GM12878 (cell line): ENCODE results near the gene ARID3A. TPM values are rescaled to one million over a fixed set of nuclear protein-coding genes. Genes with fewer than 3 reads are reported as not detected.
A peak's percentile ranks its signal among the peaks of the same experiment; 100 is the strongest.

Experiments used
- ATAC-seq: fragments of 200-7000 bp; cut with Tn5 transposase; 3 replicates; pipeline ENCODE4 v1.9.1; 2020; ENCODE audit warnings: mild to moderate bottlenecking, moderate library complexity
- BruUV-seq: library from RNA; stranded (reverse); fragments of 400-500 nt; replicated peaks from 2 replicates; lab custom pipeline; 2021; lab: Mats Ljungman, UMichigan
- CTCF ChIA-PET: fragments of 300-600 bp; sonication (Branson Sonifier 250); formaldehyde crosslinking; extraction: SDS; loops from one replicate; lab custom pipeline; 2021; ENCODE audit warnings: inconsistent platforms; lab: Yijun Ruan, JAX
- POLR2A ChIA-PET: fragments of 350-600 bp; formaldehyde crosslinking; extraction: SDS; loops from one replicate; lab custom pipeline; 2021; ENCODE audit warnings: inconsistent platforms; lab: Charles Lee
- RAD21 ChIA-PET: fragments of 300-600 bp; sonication (Branson Sonifier 250); formaldehyde crosslinking; loops from one replicate; lab custom pipeline; 2023; ENCODE audit warnings: antibody characterized with exemption; ENCODE audit not compliant: unreplicated experiment; lab: Charles Lee
- SMC1A ChIA-PET: fragments of 300-600 bp; sonication (Branson Sonifier 250); formaldehyde crosslinking; loops from one replicate; lab custom pipeline; 2023; ENCODE audit not compliant: unreplicated experiment, uncharacterized antibody; lab: Charles Lee
- DNase-seq: peaks from one replicate; pipeline ENCODE4 v3.0.0-alpha.2; 2011; ENCODE audit warnings: low read depth, low spot score
- FAIRE-seq: peaks from 3 replicates; lab custom pipeline; 2011; peaks lifted over from hg19 to GRCh38; lab: Jason Lieb, UNC
- H2AFZ ChIP-seq: 2 replicates; pipeline ENCODE4 v1.6.0; 2011; ENCODE audit warnings: low read depth, low read length, control low read depth; ENCODE audit not compliant: control insufficient read depth
- H3K27ac ChIP-seq: 2 replicates; pipeline ENCODE4 v1.5.1; 2011; ENCODE audit warnings: control low read depth; ENCODE audit not compliant: control insufficient read depth, insufficient read depth
- H3K27me3 ChIP-seq, 2 experiments: replicated peaks in 1 of 2; 2 replicates each; pipeline versions ENCODE4 v1.6.0 to v1.6.1; 2011; ENCODE audit warnings: low read length in 1 of 2; ENCODE audit not compliant: control insufficient read depth in 2 of 2, insufficient read depth in 2 of 2
- H3K36me3 ChIP-seq, 2 experiments: 2 replicates each; pipeline ENCODE4 v1.5.1; 2011; ENCODE audit warnings: low read length in 1 of 2; ENCODE audit not compliant: control insufficient read depth in 2 of 2, insufficient read depth in 2 of 2
- H3K4me1 ChIP-seq: 2 replicates; pipeline ENCODE4 v1.6.1; 2011; ENCODE audit warnings: mild to moderate bottlenecking, low read length, moderate library complexity, mixed read lengths; ENCODE audit not compliant: control insufficient read depth, insufficient read depth
- H3K4me2 ChIP-seq: 2 replicates; pipeline ENCODE4 v1.6.0; 2011; ENCODE audit warnings: control low read depth; ENCODE audit not compliant: control insufficient read depth, insufficient read depth
- H3K4me3 ChIP-seq: fragments of 200-600 bp; sonication (generic); 2 replicates; pipeline ENCODE4 v1.5.1; 2016
- H3K79me2 ChIP-seq: 2 replicates; pipeline ENCODE4 v1.6.0; 2011; ENCODE audit warnings: low read length; ENCODE audit not compliant: control insufficient read depth, insufficient read depth
- H3K9ac ChIP-seq: 2 replicates; pipeline ENCODE4 v1.8.0; 2011; ENCODE audit warnings: low read length, control low read depth, mixed read lengths; ENCODE audit not compliant: control insufficient read depth, insufficient read depth
- H3K9me3 ChIP-seq: replicated peaks from 3 replicates; pipeline ENCODE4 v1.5.1; 2011; ENCODE audit warnings: mild to moderate bottlenecking, low read length; ENCODE audit not compliant: control insufficient read depth, insufficient read depth
- H4K20me1 ChIP-seq: 2 replicates; pipeline ENCODE4 v1.6.0; 2011; ENCODE audit not compliant: control insufficient read depth, insufficient read depth
- CBX5 ChIP-seq: sonication (generic); IDR thresholded peaks from 2 replicates; pipeline ENCODE4 v1.6.1; 2016; ENCODE audit warnings: low read depth, moderate library complexity, mild to moderate bottlenecking, inconsistent platforms
- DPF2 ChIP-seq: fragments of 450-650 bp; IDR thresholded peaks from 2 replicates; pipeline ENCODE4 v1.6.1; 2017; ENCODE audit warnings: mild to moderate bottlenecking
- ETV6 ChIP-seq, 2 experiments: fragments of 450-650 bp in 1 of 2; IDR thresholded peaks in 1 of 2; conservative IDR thresholded peaks in 1 of 2; 2 replicates each; pipeline ENCODE4 v1.6.1; 2014; ENCODE audit warnings: antibody characterized with exemption in 1 of 2, borderline replicate concordance in 1 of 2, low read depth in 1 of 2, mild to moderate bottlenecking in 1 of 2, moderate library complexity in 1 of 2
- POLR2A ChIP-seq: IDR thresholded peaks from 2 replicates; pipeline ENCODE4 v1.6.1; 2011; ENCODE audit warnings: low read depth, mild to moderate bottlenecking, low read length
- RFX5 ChIP-seq: IDR thresholded peaks from 2 replicates; pipeline ENCODE4 v1.6.1; 2011; ENCODE audit warnings: low read depth, low read length, improper control_type of control experiment
- SIN3A ChIP-seq: IDR thresholded peaks from 2 replicates; pipeline ENCODE4 v1.6.1; 2012; ENCODE audit warnings: low read depth, low read length, improper control_type of control experiment
- ZNF384 ChIP-seq: IDR thresholded peaks from 2 replicates; pipeline ENCODE4 v1.6.1; 2012; ENCODE audit warnings: low read depth, mild to moderate bottlenecking, low read length, improper control_type of control experiment, borderline replicate concordance
- ZZZ3 ChIP-seq: IDR thresholded peaks from 2 replicates; pipeline ENCODE4 v1.6.1; 2011; ENCODE audit warnings: low read depth; ENCODE audit not compliant: control insufficient read depth, insufficient read length
- WGBS: methylation state at CpG from one replicate; pipeline ENCODE4 v1.1.6; 2016; ENCODE audit warnings: low lambda C conversion rate; ENCODE audit not compliant: insufficient replicate concordance, insufficient coverage; ENCODE audit errors: missing lambda C conversion rate; 5-methylcytosine and 5-hydroxymethylcytosine counted together
- in situ Hi-C: fragments of 300-500 bp; cut with MboI; formaldehyde crosslinking; loops from 9 replicates; pipeline ENCODE4 v1.14.3; 2018; ENCODE audit warnings: mixed read lengths
- intact Hi-C: fragments of 100-400 bp; cut with micrococcal nuclease; formaldehyde crosslinking; loops from one replicate; pipeline ENCODE4 v1.14.2; 2022; ENCODE audit not compliant: unreplicated experiment
- polyA plus RNA-seq, 11 experiments: library from polyadenylated mRNA; depleted of rRNA in 4 of 11; unstranded in 6 of 11; stranded (reverse) in 5 of 11; fragments of >200 nt; fragmentation: Nextera tagmentation in 4 of 11; fragmentation: Illumina TruSeq in 1 of 11; extraction: Ambion mirVana in 4 of 11; extraction: Trizol in 1 of 11; gene quantifications; 1 replicate in 1 of 11; 2 replicates in 10 of 11; pipeline versions ENCODE4 v1.2.1 to v1.2.3, GENCODE V29; 2011 to 2016; ENCODE audit warnings: inconsistent platforms in 2 of 11, missing spikeins in 2 of 11, low read depth in 1 of 11
- total RNA-seq, 4 experiments: library from RNA; depleted of rRNA in 3 of 4; stranded (reverse); fragments of >200 nt in 3 of 4; fragmentation: Illumina TruSeq in 1 of 4; extraction: Trizol in 1 of 4; gene quantifications; 2 replicates each; pipeline versions ENCODE4 v1.2.1 to v1.2.3, GENCODE V29; 2013 to 2021
- TF ChIP-seq, protein P1 (sequence below): fragments of 450-650 bp; IDR thresholded peaks from 2 replicates; pipeline ENCODE4 v1.6.1; 2017; ENCODE audit warnings: mild to moderate bottlenecking, moderate library complexity
- TF ChIP-seq, protein P2 (sequence below): IDR thresholded peaks from 2 replicates; pipeline ENCODE4 v1.6.1; 2011; ENCODE audit warnings: low read depth, low read length, improper control_type of control experiment, borderline replicate concordance

ARID3A gene
- total and polyA plus RNA-seq, 10 of the 15 experiments (the other 5 are each of a cell fraction or from before 2014, with no cell fraction given) = 0.76 to 70.0 (median 16.7) TPM

DNA sequence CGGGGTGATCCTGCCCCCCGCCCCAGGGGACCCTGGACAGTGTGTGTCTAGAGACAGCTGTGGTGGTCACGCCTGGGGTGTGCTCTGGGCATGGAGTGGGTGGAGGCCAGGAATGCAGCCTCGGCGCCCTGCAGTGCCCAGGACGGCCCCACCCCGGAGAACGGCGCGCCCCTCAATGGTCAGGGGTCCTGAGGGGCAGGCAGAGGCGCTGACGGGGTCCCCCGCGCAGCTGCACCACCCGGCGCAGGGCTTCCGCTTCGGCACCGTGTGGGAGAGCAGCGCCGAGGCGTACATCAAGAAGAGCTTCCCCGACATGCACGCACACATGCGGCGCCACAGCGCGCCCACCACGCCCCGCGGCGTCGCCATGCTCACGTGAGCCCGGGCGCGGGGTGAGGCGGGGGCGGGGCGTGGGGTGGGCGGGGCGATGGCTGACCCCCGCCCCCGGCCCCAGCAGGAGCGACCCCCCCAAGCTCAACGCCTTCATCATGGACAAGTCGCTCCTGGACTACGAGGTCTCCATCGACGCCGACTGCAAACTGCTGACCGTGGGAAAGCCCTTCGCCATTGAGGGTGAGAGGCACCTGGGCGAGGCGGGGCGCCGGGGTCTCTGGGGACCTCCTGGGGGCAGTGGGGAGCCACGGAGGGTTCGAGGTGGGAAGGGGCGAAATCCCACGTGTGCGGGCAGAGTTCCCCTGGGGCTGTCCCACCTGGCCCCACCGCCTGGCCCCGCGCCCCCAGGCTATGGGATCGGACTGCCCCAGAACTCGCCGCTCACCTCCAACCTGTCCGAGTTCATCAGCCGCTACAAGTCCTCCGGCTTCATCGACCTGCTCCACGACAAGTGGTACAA is 81.8 kb downstream of the ARID3A start:
- 94% methylated on average over 34 of the region's 73 CpGs for WGBS
- no peak overlapping the region for H3K9ac ChIP-seq
- in situ Hi-C loops = no loop called here
- no peaks in the 10 kb centered on the region for H3K27me3 ChIP-seq
- H3K4me1 ChIP-seq = no peaks in the 10 kb centered on the region
- ChIA-PET RAD21 (no interaction called here), CTCF (no interaction called here), POLR2A (no interaction called here), SMC1A (no interaction called here)
- no peak for DNase-seq
- H3K4me3 ChIP-seq = no peak overlapping the region
- intact Hi-C loops = no loop called here
- H3K27ac ChIP-seq = no peak overlapping the region
- TF ChIP-seq POLR2A (peak; percentile 19; the same call in 1 of the 2 replicates), RFX5 (no peak)
- H3K36me3 ChIP-seq = peaks cover 0 to 21% of the 10 kb centered on the region in 2 experiments; a peak in 3 of 4 replicates
- no peaks in the 10 kb centered on the region for H3K79me2 ChIP-seq
- no peak for ATAC-seq
- no peak for FAIRE-seq
- no peaks in the 10 kb centered on the region for H4K20me1 ChIP-seq
- H3K4me2 ChIP-seq = no peak overlapping the region
- no peaks in the 10 kb centered on the region for H3K9me3 ChIP-seq
- no TSS peak for BruUV-seq
- no peak overlapping the region for H2AFZ ChIP-seq

DNA sequence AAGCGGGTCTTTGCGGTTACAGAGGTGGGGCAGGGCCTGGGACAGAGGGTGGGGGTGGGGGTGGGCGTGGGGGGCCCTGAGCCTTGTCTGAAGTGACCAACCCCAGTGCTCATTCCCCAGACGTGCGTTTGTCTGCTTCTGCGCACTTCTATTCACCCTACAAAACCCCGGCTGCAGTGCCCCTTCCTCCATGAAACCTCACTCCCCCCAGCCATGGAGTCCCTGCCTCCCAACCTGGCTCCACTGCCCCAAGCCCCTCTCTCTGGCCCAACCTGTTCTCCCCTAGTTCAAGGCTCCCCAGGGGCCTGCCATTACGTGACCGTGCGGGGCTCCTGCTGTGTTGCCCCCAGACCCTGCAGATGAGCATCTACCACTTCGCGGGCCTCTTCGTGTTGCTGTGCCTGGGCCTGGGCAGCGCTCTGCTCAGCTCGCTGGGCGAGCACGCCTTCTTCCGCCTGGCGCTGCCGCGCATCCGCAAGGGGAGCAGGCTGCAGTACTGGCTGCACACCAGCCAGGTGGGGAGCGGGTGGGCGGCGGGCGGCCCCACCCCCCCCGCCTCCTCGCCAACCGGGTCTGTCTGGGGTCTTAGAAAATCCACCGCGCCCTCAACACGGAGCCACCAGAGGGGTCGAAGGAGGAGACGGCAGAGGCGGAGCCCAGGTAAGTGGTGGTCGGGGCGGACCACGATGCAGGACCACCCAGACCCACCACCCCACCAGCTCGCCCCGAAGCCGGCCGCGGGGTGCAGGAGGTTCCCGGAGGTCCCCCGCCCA is 82.6 kb downstream of the ARID3A start:
- ATAC-seq = no peak
- SMC1A ChIA-PET = no interaction called here
- TF ChIP-seq DPF2 = no peak
- TF ChIP-seq, protein P1, sequence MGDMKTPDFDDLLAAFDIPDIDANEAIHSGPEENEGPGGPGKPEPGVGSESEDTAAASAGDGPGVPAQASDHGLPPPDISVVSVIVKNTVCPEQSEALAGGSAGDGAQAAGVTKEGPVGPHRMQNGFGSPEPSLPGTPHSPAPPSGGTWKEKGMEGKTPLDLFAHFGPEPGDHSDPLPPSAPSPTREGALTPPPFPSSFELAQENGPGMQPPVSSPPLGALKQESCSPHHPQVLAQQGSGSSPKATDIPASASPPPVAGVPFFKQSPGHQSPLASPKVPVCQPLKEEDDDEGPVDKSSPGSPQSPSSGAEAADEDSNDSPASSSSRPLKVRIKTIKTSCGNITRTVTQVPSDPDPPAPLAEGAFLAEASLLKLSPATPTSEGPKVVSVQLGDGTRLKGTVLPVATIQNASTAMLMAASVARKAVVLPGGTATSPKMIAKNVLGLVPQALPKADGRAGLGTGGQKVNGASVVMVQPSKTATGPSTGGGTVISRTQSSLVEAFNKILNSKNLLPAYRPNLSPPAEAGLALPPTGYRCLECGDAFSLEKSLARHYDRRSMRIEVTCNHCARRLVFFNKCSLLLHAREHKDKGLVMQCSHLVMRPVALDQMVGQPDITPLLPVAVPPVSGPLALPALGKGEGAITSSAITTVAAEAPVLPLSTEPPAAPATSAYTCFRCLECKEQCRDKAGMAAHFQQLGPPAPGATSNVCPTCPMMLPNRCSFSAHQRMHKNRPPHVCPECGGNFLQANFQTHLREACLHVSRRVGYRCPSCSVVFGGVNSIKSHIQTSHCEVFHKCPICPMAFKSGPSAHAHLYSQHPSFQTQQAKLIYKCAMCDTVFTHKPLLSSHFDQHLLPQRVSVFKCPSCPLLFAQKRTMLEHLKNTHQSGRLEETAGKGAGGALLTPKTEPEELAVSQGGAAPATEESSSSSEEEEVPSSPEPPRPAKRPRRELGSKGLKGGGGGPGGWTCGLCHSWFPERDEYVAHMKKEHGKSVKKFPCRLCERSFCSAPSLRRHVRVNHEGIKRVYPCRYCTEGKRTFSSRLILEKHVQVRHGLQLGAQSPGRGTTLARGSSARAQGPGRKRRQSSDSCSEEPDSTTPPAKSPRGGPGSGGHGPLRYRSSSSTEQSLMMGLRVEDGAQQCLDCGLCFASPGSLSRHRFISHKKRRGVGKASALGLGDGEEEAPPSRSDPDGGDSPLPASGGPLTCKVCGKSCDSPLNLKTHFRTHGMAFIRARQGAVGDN = no peak
- no peak for TF ChIP-seq SIN3A
- TF ChIP-seq, protein P2, sequence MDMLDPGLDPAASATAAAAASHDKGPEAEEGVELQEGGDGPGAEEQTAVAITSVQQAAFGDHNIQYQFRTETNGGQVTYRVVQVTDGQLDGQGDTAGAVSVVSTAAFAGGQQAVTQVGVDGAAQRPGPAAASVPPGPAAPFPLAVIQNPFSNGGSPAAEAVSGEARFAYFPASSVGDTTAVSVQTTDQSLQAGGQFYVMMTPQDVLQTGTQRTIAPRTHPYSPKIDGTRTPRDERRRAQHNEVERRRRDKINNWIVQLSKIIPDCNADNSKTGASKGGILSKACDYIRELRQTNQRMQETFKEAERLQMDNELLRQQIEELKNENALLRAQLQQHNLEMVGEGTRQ = no peak
- TF ChIP-seq CBX5 = no peak
- TF ChIP-seq ZZZ3 = no peak
- TF ChIP-seq ZNF384 = no peak
- TF ChIP-seq ETV6 (conservative IDR thresholded peaks at IDR 0.05 in 1 of 2, IDR thresholded peaks at IDR 0.05 in 1 of 2; ENCODE audit: borderline replicate concordance in 1 of 2, low read depth in 1 of 2) = no peak

More for the DNA sequence above, 82.6 kb downstream of the ARID3A start:
- Histone ChIP-seq H3K4me3 (no peak overlapping the region), H4K20me1 (no peaks in the 10 kb centered on the region), H3K36me3 (peaks cover 0 to 28% of the 10 kb centered on the region in 2 experiments; a peak in 3 of 4 replicates), H3K79me2 (no peaks in the 10 kb centered on the region), H3K27ac (no peak overlapping the region), H3K4me2 (no peak overlapping the region), H2AFZ (no peak overlapping the region), H3K9ac (no peak overlapping the region), H3K27me3 (no peaks in the 10 kb centered on the region), H3K9me3 (no peaks in the 10 kb centered on the region), H3K4me1 (no peaks in the 10 kb centered on the region)
- FAIRE-seq = no peak
- 95% methylated on average over 35 of the region's 45 CpGs for WGBS
- in situ Hi-C loops (no loop called here), intact Hi-C loops (no loop called here)
- ChIA-PET POLR2A (no interaction called here), CTCF (no interaction called here), RAD21 (no interaction called here)
- BruUV-seq = no TSS peak
- no peak for DNase-seq
